WTC11 (cell line): ENCODE measurements around the gene IFIT3.

Experiments used
- ZNF232 ChIP-seq: sonication (generic); formaldehyde crosslinking; IDR thresholded peaks from 2 replicates; pipeline ENCODE4 v1.8.0; 2022; ENCODE audit warnings: mild to moderate bottlenecking, missing genetic modification reagents
- TF ChIP-seq, protein P1 (sequence below): fragments of 200-600 bp; IDR thresholded peaks from 2 replicates; pipeline ENCODE4 v1.8.0; 2022; ENCODE audit warnings: antibody characterized with exemption

DNA sequence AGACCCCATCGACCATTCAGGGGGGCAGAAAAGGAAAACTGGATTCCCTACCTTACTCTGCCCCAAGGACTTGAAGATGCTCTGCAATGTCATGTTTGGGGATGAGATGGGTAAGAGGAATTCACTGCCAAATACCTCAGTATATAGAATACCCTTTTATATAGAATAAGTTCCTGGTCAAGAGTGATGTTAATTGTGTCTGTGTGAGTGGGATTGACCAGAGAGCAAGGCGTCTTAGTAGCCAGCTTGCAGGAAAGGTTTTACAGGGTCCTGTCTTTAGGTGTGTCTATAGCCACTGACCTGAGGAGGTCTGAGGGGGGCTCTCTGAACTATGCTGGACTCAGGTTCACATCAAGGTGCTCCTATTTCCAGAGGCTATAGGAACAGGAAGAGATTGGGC is 1.4 kb downstream of the IFIT3 start:
- TF ChIP-seq, protein P1, sequence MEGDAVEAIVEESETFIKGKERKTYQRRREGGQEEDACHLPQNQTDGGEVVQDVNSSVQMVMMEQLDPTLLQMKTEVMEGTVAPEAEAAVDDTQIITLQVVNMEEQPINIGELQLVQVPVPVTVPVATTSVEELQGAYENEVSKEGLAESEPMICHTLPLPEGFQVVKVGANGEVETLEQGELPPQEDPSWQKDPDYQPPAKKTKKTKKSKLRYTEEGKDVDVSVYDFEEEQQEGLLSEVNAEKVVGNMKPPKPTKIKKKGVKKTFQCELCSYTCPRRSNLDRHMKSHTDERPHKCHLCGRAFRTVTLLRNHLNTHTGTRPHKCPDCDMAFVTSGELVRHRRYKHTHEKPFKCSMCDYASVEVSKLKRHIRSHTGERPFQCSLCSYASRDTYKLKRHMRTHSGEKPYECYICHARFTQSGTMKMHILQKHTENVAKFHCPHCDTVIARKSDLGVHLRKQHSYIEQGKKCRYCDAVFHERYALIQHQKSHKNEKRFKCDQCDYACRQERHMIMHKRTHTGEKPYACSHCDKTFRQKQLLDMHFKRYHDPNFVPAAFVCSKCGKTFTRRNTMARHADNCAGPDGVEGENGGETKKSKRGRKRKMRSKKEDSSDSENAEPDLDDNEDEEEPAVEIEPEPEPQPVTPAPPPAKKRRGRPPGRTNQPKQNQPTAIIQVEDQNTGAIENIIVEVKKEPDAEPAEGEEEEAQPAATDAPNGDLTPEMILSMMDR: no peak
- TF ChIP-seq ZNF232 (CRISPR knock-in tag): no peak
